Measurements from ENCODE around the gene MCUB. TPM values are rescaled to one million over a fixed set of nuclear protein-coding genes. Genes with fewer than 3 reads are reported as not detected.

MCUB gene
- total and polyA plus RNA-seq, 9 of the 15 experiments (the other 6 are each of a cell fraction or from before 2014, with no cell fraction given), result 1.4 to 21.5 (median 5.4) TPM

- 0 out of 2 replicates have a peak, but pooled peaks have one; percentile 26 for TF ChIP-seq ZSCAN32 (CRISPR knock-in tag; IDR thresholded peaks at IDR 0.05)
- peak; percentile 67 for TF ChIP-seq SP1 (CRISPR knock-in tag; IDR thresholded peaks at IDR 0.05)
- TF ChIP-seq PHF8 (IDR thresholded peaks at IDR 0.05; ENCODE audit: borderline replicate concordance, low read length), result peak; percentile 70; the same call in 1 of the 2 replicates
- TF ChIP-seq CXXC5 (CRISPR knock-in tag; IDR thresholded peaks at IDR 0.05), result peak; percentile 63
- peak; percentile 45 for TF ChIP-seq NEUROD1 (IDR thresholded peaks at IDR 0.05; ENCODE audit: borderline replicate concordance, low read depth, low read length, partially characterized antibody)
- no peak for TF ChIP-seq HDAC6 (IDR thresholded peaks at IDR 0.05; ENCODE audit: low read depth, low read length)
- peak; percentile 56; the same call in 1 of the 2 replicates for TF ChIP-seq ATF7 (IDR thresholded peaks at IDR 0.05)
- TF ChIP-seq SETDB1 (IDR thresholded peaks at IDR 0.05; ENCODE audit: low read length), result no peak
- TF ChIP-seq ZNF766 (CRISPR knock-in tag; conservative IDR thresholded peaks at IDR 0.05), result peak; percentile 66; the same call in 1 of the 2 replicates
- no peak for TF ChIP-seq CEBPZ (IDR thresholded peaks at IDR 0.05; ENCODE audit: borderline replicate concordance, low read depth, low read length)
- no peak for TF ChIP-seq KLF10 (CRISPR knock-in tag; IDR thresholded peaks at IDR 0.05)
- TF ChIP-seq, protein P1, sequence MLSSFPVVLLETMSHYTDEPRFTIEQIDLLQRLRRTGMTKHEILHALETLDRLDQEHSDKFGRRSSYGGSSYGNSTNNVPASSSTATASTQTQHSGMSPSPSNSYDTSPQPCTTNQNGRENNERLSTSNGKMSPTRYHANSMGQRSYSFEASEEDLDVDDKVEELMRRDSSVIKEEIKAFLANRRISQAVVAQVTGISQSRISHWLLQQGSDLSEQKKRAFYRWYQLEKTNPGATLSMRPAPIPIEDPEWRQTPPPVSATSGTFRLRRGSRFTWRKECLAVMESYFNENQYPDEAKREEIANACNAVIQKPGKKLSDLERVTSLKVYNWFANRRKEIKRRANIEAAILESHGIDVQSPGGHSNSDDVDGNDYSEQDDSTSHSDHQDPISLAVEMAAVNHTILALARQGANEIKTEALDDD (IDR thresholded peaks at IDR 0.05), result no peak
- TF ChIP-seq RNF2 (IDR thresholded peaks at IDR 0.05), result no peak
- TF ChIP-seq, protein P2, sequence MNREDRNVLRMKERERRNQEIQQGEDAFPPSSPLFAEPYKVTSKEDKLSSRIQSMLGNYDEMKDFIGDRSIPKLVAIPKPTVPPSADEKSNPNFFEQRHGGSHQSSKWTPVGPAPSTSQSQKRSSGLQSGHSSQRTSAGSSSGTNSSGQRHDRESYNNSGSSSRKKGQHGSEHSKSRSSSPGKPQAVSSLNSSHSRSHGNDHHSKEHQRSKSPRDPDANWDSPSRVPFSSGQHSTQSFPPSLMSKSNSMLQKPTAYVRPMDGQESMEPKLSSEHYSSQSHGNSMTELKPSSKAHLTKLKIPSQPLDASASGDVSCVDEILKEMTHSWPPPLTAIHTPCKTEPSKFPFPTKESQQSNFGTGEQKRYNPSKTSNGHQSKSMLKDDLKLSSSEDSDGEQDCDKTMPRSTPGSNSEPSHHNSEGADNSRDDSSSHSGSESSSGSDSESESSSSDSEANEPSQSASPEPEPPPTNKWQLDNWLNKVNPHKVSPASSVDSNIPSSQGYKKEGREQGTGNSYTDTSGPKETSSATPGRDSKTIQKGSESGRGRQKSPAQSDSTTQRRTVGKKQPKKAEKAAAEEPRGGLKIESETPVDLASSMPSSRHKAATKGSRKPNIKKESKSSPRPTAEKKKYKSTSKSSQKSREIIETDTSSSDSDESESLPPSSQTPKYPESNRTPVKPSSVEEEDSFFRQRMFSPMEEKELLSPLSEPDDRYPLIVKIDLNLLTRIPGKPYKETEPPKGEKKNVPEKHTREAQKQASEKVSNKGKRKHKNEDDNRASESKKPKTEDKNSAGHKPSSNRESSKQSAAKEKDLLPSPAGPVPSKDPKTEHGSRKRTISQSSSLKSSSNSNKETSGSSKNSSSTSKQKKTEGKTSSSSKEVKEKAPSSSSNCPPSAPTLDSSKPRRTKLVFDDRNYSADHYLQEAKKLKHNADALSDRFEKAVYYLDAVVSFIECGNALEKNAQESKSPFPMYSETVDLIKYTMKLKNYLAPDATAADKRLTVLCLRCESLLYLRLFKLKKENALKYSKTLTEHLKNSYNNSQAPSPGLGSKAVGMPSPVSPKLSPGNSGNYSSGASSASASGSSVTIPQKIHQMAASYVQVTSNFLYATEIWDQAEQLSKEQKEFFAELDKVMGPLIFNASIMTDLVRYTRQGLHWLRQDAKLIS (CRISPR knock-in tag; IDR thresholded peaks at IDR 0.05), result no peak; the same call in 1 of the 2 replicates
- 0 out of 2 replicates have a peak, but pooled peaks have one; percentile 40 for TF ChIP-seq TARDBP (IDR thresholded peaks at IDR 0.05)
- TF ChIP-seq ZNF146 (CRISPR knock-in tag; IDR thresholded peaks at IDR 0.05; ENCODE audit: unreplicated experiment), result no peak
- TF ChIP-seq, protein P3, sequence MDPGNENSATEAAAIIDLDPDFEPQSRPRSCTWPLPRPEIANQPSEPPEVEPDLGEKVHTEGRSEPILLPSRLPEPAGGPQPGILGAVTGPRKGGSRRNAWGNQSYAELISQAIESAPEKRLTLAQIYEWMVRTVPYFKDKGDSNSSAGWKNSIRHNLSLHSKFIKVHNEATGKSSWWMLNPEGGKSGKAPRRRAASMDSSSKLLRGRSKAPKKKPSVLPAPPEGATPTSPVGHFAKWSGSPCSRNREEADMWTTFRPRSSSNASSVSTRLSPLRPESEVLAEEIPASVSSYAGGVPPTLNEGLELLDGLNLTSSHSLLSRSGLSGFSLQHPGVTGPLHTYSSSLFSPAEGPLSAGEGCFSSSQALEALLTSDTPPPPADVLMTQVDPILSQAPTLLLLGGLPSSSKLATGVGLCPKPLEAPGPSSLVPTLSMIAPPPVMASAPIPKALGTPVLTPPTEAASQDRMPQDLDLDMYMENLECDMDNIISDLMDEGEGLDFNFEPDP (CRISPR knock-in tag; IDR thresholded peaks at IDR 0.05), result no peak
- TF ChIP-seq LCOR (CRISPR knock-in tag; IDR thresholded peaks at IDR 0.05), result peak; percentile 72
- no peak for TF ChIP-seq FOSL1 (tag; conservative IDR thresholded peaks at IDR 0.05)
These were observed 143.1 kb downstream of the MCUB start, which contains the start of gene CASP6 (continued) for GRCh38 chr4:109702950-109703663.
